MCF 10A (cell line): ENCODE results near the gene VSTM2L. TPM values are rescaled to one million over a fixed set of nuclear protein-coding genes. Genes with fewer than 3 reads are reported as not detected.

Source experiments
- BruUV-seq: library from RNA; stranded (reverse); fragments of 400-500 nt; replicated peaks from 2 replicates; lab custom pipeline; 2021; lab: Mats Ljungman, UMichigan
- CTCF ChIA-PET: fragments of 300-600 bp; sonication (Branson Sonifier 250); formaldehyde crosslinking; extraction: SDS; loops from one replicate; lab custom pipeline; 2021; ENCODE audit warnings: antibody characterized with exemption, inconsistent platforms; lab: Yijun Ruan, JAX
- POLR2A ChIA-PET: fragments of 300-600, 350-650 bp; sonication (Branson Sonifier 250); formaldehyde crosslinking; extraction: SDS; loops from one replicate; lab custom pipeline; 2020; ENCODE audit warnings: antibody characterized with exemption, inconsistent platforms; lab: Yijun Ruan, JAX
- DNase-seq: peaks from one replicate; pipeline ENCODE4 v3.0.0-alpha.2; 2018; ENCODE audit not compliant: unreplicated experiment
- H3K27ac Mint-ChIP-seq: one replicate; pipeline ENCODE4 v1.8.0; 2022; ENCODE audit warnings: mild to moderate bottlenecking, low read depth, mixed read lengths; ENCODE audit not compliant: unreplicated experiment
- H3K27me3 Mint-ChIP-seq: one replicate; pipeline ENCODE4 v1.8.0; 2022; ENCODE audit warnings: mixed read lengths; ENCODE audit not compliant: insufficient read depth, unreplicated experiment
- H3K36me3 Mint-ChIP-seq: one replicate; pipeline ENCODE4 v1.8.0; 2022; ENCODE audit warnings: mild to moderate bottlenecking, moderate library complexity, mixed read lengths; ENCODE audit not compliant: insufficient read depth, unreplicated experiment
- H3K4me1 Mint-ChIP-seq: one replicate; pipeline ENCODE4 v1.8.0; 2022; ENCODE audit warnings: mixed read lengths; ENCODE audit not compliant: insufficient read depth, unreplicated experiment
- H3K4me3 Mint-ChIP-seq: one replicate; pipeline ENCODE4 v1.8.0; 2022; ENCODE audit warnings: mild to moderate bottlenecking, moderate library complexity, mixed read lengths; ENCODE audit not compliant: unreplicated experiment
- H3K9me3 Mint-ChIP-seq: one replicate; pipeline ENCODE4 v1.8.0; 2022; ENCODE audit warnings: mixed read lengths; ENCODE audit not compliant: unreplicated experiment
- intact Hi-C: fragments of 100-400 bp; cut with micrococcal nuclease; formaldehyde crosslinking; loops from 2 replicates; pipeline ENCODE4 v1.14.1; 2022
- total RNA-seq: library from RNA; stranded (reverse); gene quantifications from 2 replicates; pipeline ENCODE4 v1.2.3, GENCODE V29; 2022
- TF ChIP-seq, protein P1 (sequence below): fragments of 200-600 bp; IDR thresholded peaks from one replicate; pipeline ENCODE4 v1.8.0; 2022; ENCODE audit warnings: antibody characterized with exemption, mild to moderate bottlenecking; ENCODE audit not compliant: unreplicated experiment

The VSTM2L gene
- total RNA-seq, 1 experiment from 2014 or later = 15.6 TPM

- CTCF ChIA-PET = interaction anchor here (1.1 kb wide), 1 partner anchor 17 kb away, joined by 5 read pairs; no protein-coding TSS in a partner anchor
- peaks cover 9% of the 10 kb centered on the region for H3K27me3 Mint-ChIP-seq
- POLR2A ChIA-PET = interaction anchor here (0.7 kb wide), 1 partner anchor 9 kb away, joined by 3 read pairs; no protein-coding TSS in a partner anchor
- no peak for DNase-seq
- no peaks in the 10 kb centered on the region for H3K9me3 Mint-ChIP-seq
- H3K4me1 Mint-ChIP-seq = no peaks in the 10 kb centered on the region
- no peaks in the 10 kb centered on the region for H3K36me3 Mint-ChIP-seq
- intact Hi-C loops = no loop called here
- H3K27ac Mint-ChIP-seq = no peak overlapping the region
- no TSS peak for BruUV-seq
- H3K4me3 Mint-ChIP-seq = no peak overlapping the region
- TF ChIP-seq, protein P1, sequence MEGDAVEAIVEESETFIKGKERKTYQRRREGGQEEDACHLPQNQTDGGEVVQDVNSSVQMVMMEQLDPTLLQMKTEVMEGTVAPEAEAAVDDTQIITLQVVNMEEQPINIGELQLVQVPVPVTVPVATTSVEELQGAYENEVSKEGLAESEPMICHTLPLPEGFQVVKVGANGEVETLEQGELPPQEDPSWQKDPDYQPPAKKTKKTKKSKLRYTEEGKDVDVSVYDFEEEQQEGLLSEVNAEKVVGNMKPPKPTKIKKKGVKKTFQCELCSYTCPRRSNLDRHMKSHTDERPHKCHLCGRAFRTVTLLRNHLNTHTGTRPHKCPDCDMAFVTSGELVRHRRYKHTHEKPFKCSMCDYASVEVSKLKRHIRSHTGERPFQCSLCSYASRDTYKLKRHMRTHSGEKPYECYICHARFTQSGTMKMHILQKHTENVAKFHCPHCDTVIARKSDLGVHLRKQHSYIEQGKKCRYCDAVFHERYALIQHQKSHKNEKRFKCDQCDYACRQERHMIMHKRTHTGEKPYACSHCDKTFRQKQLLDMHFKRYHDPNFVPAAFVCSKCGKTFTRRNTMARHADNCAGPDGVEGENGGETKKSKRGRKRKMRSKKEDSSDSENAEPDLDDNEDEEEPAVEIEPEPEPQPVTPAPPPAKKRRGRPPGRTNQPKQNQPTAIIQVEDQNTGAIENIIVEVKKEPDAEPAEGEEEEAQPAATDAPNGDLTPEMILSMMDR = no peak
These were observed 22.0 kb upstream of the VSTM2L start for GRCh38 chr20:37880726-37881591.

- no TSS peak for BruUV-seq
- Mint-ChIP-seq H3K27ac (no peak overlapping the region), H3K9me3 (no peaks in the 10 kb centered on the region), H3K4me1 (no peaks in the 10 kb centered on the region), H3K4me3 (no peak overlapping the region), H3K36me3 (no peaks in the 10 kb centered on the region), H3K27me3 (peaks cover 9% of the 10 kb centered on the region)
- CTCF ChIA-PET = no interaction called here
- no peak for DNase-seq
- TF ChIP-seq, protein P1 = no peak
- POLR2A ChIA-PET = interaction anchor here (0.6 kb wide), 1 partner anchor 829 kb away, joined by 4 read pairs; no protein-coding TSS in a partner anchor
- intact Hi-C loops = no loop called here
These were observed 21.2 kb upstream of the VSTM2L start for GRCh38 chr20:37881601-37882343.

DNA sequence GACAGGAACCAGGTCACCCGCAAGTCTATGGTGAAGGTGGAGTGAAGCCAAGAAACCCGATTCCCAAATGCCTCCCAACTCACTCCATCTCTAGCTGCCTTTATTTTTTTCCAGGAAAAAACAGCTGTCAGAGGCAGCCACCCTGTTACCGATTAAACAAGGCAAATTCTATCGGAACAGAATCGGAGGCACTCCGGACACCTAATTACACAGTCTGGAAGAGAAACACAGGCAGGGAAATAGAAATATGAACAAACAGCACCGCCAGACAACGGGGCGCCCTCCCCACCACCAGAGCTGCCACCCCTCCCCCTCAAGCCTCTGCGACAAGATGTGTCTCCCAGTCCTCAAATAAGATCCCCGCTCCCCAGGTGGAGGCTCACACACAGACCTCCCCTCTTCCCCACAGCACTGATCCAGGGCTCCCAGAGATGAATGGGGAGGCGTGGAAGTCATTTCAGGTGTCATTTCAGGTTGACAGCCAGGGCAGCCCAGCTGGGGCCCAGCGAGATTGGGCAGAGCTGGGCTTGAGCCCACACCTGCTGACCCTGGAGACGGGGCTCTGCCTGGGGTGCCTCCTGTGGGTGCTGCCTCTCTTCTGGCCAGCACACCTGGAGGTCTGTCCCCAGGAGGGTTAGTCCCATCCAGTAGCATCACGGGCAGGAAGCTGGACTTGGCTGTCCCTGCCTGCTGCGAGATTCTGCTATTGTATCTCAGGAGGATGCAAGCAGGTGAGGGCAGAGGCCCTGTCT lies 19.8 kb upstream of the VSTM2L start:
- Mint-ChIP-seq H3K9me3 (no peaks in the 10 kb centered on the region), H3K36me3 (no peaks in the 10 kb centered on the region), H3K27me3 (peaks cover 9% of the 10 kb centered on the region), H3K4me3 (no peak overlapping the region), H3K27ac (no peak overlapping the region), H3K4me1 (no peaks in the 10 kb centered on the region)
- DNase-seq = no peak
- ChIA-PET CTCF (interaction anchor here (0.5 kb wide), 2 partner anchors 134 to 206 kb away, joined by 3 read pairs; no protein-coding TSS in a partner anchor), POLR2A (interaction anchor here (0.7 kb wide), 3 partner anchors 29 to 460 kb away, joined by 3 read pairs; no protein-coding TSS in a partner anchor)
- no TSS peak for BruUV-seq
- TF ChIP-seq, protein P1 = no peak
- intact Hi-C loops = no loop called here
